ENCODE data around the gene GLP1R.

Gene GLP1R

DNA sequence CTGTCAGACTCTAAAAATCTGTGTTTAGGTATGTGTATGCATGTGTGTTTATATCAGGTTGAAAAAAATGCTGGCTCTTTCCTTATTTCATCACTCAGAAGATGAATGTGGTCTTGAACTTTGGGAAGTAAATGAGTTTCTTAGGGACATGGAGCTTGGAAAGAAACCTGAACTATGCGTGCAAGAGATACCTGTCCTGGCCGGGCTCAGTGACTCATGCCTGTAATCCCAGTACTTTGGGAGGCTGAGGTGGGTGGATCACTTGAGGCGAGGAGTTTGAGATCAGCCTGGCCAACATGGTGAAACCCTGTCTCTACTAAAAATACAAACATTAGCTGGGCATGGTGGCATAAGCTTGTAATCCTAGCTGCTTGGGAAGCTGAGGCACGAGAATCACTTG, 4.4 kb upstream of the GLP1R start:
- H3K36me3 ChIP-seq (ENCODE audit: control insufficient read depth, insufficient read depth, low read length): no peaks in the 10 kb centered on the region
- WGBS, 2 experiments (ENCODE audit: insufficient coverage in 2 of 2): 95 to 96% methylated on average over 3 to 4 of the region's 4 CpGs
- H3K27ac ChIP-seq (ENCODE audit: low read depth, low read length, severe bottlenecking): no peak overlapping the region
- H3K4me1 ChIP-seq (ENCODE audit: control insufficient read depth, insufficient read depth, low read length, poor library complexity, severe bottlenecking): no peaks in the 10 kb centered on the region
- no peaks in the 10 kb centered on the region for H3K9me3 ChIP-seq (ENCODE audit: control insufficient read depth, low read length)
- H3K4me3 ChIP-seq (ENCODE audit: extremely low read depth, insufficient read depth, low read length, poor library complexity, severe bottlenecking): no peak overlapping the region

DNA sequence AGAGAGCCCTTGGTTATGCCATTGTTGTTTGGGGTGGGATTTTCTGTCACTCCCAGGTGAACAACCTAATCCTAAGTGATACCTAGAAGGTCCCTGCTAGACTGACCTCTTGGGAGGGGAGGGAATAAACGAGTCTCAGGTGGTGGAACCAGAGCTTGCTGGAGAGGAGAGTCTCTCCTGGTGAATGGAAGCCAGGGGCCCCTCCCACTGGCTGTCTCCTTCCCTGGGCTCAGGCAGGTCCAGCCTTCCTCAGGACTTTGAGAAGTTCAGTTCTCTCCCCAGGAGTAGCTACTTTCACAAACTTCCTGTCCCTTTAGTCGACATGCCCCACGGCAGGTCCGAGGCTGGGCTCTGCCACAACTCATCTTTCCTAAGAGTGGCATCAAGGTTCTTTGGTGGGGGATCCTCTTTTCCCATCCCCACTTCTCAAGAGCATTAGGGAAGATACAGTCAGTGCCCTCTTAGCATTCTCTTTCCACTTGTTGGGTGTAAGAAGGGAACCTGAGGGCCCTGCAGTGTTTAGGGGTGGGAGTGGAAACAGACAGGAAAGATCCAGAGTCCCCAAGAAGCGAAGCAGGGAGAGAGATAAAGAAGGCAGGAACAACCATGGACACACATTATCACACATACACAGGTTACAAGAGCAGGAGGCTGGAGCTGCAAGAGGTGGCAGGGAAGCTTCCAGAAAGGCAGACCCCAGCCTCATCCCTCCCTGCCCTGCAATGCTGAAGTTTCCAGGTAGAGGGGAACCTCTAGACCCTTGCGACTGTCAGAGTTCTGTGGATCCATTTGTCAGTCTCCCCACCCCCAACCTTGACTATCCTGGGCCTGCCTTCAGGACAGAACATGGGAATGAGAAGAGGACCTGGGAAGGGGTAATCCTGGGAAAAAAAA, 900 bp upstream of the GLP1R start:
- Histone ChIP-seq H3K27ac (ENCODE audit: low read depth, low read length, severe bottlenecking) (no peak overlapping the region), H3K4me1 (ENCODE audit: control insufficient read depth, insufficient read depth, low read length, poor library complexity, severe bottlenecking) (peaks cover 14% of the 10 kb centered on the region), H3K36me3 (ENCODE audit: control insufficient read depth, insufficient read depth, low read length) (no peaks in the 10 kb centered on the region), H3K9me3 (ENCODE audit: control insufficient read depth, low read length) (no peaks in the 10 kb centered on the region), H3K4me3 (ENCODE audit: extremely low read depth, insufficient read depth, low read length, poor library complexity, severe bottlenecking) (peak overlapping the region; percentile 35)
- WGBS, 2 experiments (ENCODE audit: insufficient coverage in 2 of 2): 63 to 84% methylated on average over 4 of the region's 6 CpGs

GRCh38 chr6:39049575-39050283, 1.1 kb downstream of the GLP1R start:
- Histone ChIP-seq H3K36me3 (ENCODE audit: control insufficient read depth, insufficient read depth, low read length) (no peaks in the 10 kb centered on the region), H3K4me1 (ENCODE audit: control insufficient read depth, insufficient read depth, low read length, poor library complexity, severe bottlenecking) (peaks cover 17% of the 10 kb centered on the region), H3K27ac (ENCODE audit: low read depth, low read length, severe bottlenecking) (no peak overlapping the region), H3K9me3 (ENCODE audit: control insufficient read depth, low read length) (no peaks in the 10 kb centered on the region), H3K4me3 (ENCODE audit: extremely low read depth, insufficient read depth, low read length, poor library complexity, severe bottlenecking) (no peak overlapping the region)
- 84 to 95% methylated on average over 6 of the region's 9 CpGs for WGBS, 2 experiments (ENCODE audit: insufficient coverage in 2 of 2)

- Histone ChIP-seq H3K36me3 (ENCODE audit: control insufficient read depth, insufficient read depth, low read length) (no peaks in the 10 kb centered on the region), H3K4me3 (ENCODE audit: extremely low read depth, insufficient read depth, low read length, poor library complexity, severe bottlenecking) (no peak overlapping the region), H3K4me1 (ENCODE audit: control insufficient read depth, insufficient read depth, low read length, poor library complexity, severe bottlenecking) (peaks cover 17% of the 10 kb centered on the region), H3K9me3 (ENCODE audit: control insufficient read depth, low read length) (no peaks in the 10 kb centered on the region), H3K27ac (ENCODE audit: low read depth, low read length, severe bottlenecking) (no peak overlapping the region)
- 68 to 90% methylated on average over 2 to 4 of the region's 5 CpGs for WGBS, 2 experiments (ENCODE audit: insufficient coverage in 2 of 2)
These were observed 2.0 kb downstream of the GLP1R start for GRCh38 chr6:39050453-39051112.

GRCh38 chr6:39051399-39052122, 3.0 kb downstream of the GLP1R start:
- H3K4me3 ChIP-seq (ENCODE audit: extremely low read depth, insufficient read depth, low read length, poor library complexity, severe bottlenecking): no peak overlapping the region
- H3K4me1 ChIP-seq (ENCODE audit: control insufficient read depth, insufficient read depth, low read length, poor library complexity, severe bottlenecking): peaks cover 17% of the 10 kb centered on the region
- H3K9me3 ChIP-seq (ENCODE audit: control insufficient read depth, low read length): no peaks in the 10 kb centered on the region
- H3K27ac ChIP-seq (ENCODE audit: low read depth, low read length, severe bottlenecking): no peak overlapping the region
- WGBS, 2 experiments (ENCODE audit: insufficient coverage in 2 of 2): 78 to 96% methylated on average over 3 to 4 of the region's 4 CpGs
- H3K36me3 ChIP-seq (ENCODE audit: control insufficient read depth, insufficient read depth, low read length): no peaks in the 10 kb centered on the region

GRCh38 chr6:39053016-39053624, 4.5 kb downstream of the GLP1R start:
- Histone ChIP-seq H3K4me1 (ENCODE audit: control insufficient read depth, insufficient read depth, low read length, poor library complexity, severe bottlenecking) (peaks cover 17% of the 10 kb centered on the region), H3K27ac (ENCODE audit: low read depth, low read length, severe bottlenecking) (no peak overlapping the region), H3K4me3 (ENCODE audit: extremely low read depth, insufficient read depth, low read length, poor library complexity, severe bottlenecking) (no peak overlapping the region), H3K9me3 (ENCODE audit: control insufficient read depth, low read length) (no peaks in the 10 kb centered on the region), H3K36me3 (ENCODE audit: control insufficient read depth, insufficient read depth, low read length) (no peaks in the 10 kb centered on the region)
- 88 to 100% methylated on average over 2 to 3 of the region's 4 CpGs for WGBS, 2 experiments (ENCODE audit: insufficient coverage in 2 of 2)

DNA sequence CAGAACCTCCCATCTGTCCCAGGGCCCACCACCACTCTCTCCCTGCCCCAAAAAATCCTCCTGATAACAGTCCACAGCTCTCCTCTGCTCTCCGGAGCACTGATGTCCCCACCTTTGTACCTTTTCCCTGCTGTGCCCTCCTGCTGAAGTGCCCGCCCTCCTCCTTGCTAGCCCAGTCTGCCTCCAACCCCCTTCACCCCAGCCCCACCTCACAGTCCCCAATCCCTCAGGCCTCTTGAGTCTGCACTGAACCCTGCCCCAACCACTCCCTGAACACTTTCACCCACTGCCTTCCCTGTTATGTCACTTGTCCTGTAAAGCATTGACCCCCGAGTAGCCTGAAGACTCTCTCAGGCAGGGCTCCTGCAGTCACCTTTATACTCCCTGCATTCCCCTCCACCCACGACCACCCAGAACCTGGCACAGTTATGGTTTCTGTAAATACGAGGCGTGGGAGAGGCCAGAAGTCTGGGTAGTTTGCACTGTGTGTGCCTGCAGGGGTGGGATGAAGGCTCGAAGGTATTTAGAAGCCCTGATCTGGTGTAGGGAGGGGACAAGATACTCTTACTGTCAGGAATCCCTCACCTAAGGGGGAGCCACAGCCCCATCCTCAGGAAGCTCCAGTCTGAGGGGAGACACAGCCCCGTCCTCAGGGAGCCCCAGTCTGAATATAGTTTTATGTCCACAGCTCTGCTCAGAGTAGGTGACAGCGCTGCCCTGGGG, 5.4 kb downstream of the GLP1R start:
- WGBS, 2 experiments (ENCODE audit: insufficient coverage in 2 of 2): 74 to 75% methylated on average over 6 to 8 of the region's 9 CpGs
- H3K4me3 ChIP-seq (ENCODE audit: extremely low read depth, insufficient read depth, low read length, poor library complexity, severe bottlenecking): no peak overlapping the region
- H3K4me1 ChIP-seq (ENCODE audit: control insufficient read depth, insufficient read depth, low read length, poor library complexity, severe bottlenecking): peaks cover 17% of the 10 kb centered on the region
- H3K27ac ChIP-seq (ENCODE audit: low read depth, low read length, severe bottlenecking): no peak overlapping the region
- no peaks in the 10 kb centered on the region for H3K36me3 ChIP-seq (ENCODE audit: control insufficient read depth, insufficient read depth, low read length)
- no peaks in the 10 kb centered on the region for H3K9me3 ChIP-seq (ENCODE audit: control insufficient read depth, low read length)

GRCh38 chr6:39054577-39055142, 6.1 kb downstream of the GLP1R start:
- Histone ChIP-seq H3K27ac (ENCODE audit: low read depth, low read length, severe bottlenecking) (no peak overlapping the region), H3K4me1 (ENCODE audit: control insufficient read depth, insufficient read depth, low read length, poor library complexity, severe bottlenecking) (peaks cover 17% of the 10 kb centered on the region), H3K9me3 (ENCODE audit: control insufficient read depth, low read length) (no peaks in the 10 kb centered on the region), H3K4me3 (ENCODE audit: extremely low read depth, insufficient read depth, low read length, poor library complexity, severe bottlenecking) (no peak overlapping the region), H3K36me3 (ENCODE audit: control insufficient read depth, insufficient read depth, low read length) (no peaks in the 10 kb centered on the region)
- 77 to 79% methylated on average over 5 to 7 of the region's 9 CpGs for WGBS, 2 experiments (ENCODE audit: insufficient coverage in 2 of 2)

GRCh38 chr6:39055661-39056060, 7.1 kb downstream of the GLP1R start:
- H3K4me1 ChIP-seq (ENCODE audit: control insufficient read depth, insufficient read depth, low read length, poor library complexity, severe bottlenecking): peaks cover 17% of the 10 kb centered on the region
- WGBS, 2 experiments (ENCODE audit: insufficient coverage in 2 of 2): 50 to 79% methylated on average over 2 to 7 of the region's 7 CpGs

More at GRCh38 chr6:39055661-39056060, 7.1 kb downstream of the GLP1R start:
- no peak overlapping the region for H3K27ac ChIP-seq (ENCODE audit: low read depth, low read length, severe bottlenecking)
- H3K4me3 ChIP-seq (ENCODE audit: extremely low read depth, insufficient read depth, low read length, poor library complexity, severe bottlenecking): no peak overlapping the region
- H3K9me3 ChIP-seq (ENCODE audit: control insufficient read depth, low read length): no peaks in the 10 kb centered on the region
- no peaks in the 10 kb centered on the region for H3K36me3 ChIP-seq (ENCODE audit: control insufficient read depth, insufficient read depth, low read length)

Data from mesodermal cell (in vitro differentiated cells).